ENCODE results near the gene CKS1B.

CKS1B gene

DNA sequence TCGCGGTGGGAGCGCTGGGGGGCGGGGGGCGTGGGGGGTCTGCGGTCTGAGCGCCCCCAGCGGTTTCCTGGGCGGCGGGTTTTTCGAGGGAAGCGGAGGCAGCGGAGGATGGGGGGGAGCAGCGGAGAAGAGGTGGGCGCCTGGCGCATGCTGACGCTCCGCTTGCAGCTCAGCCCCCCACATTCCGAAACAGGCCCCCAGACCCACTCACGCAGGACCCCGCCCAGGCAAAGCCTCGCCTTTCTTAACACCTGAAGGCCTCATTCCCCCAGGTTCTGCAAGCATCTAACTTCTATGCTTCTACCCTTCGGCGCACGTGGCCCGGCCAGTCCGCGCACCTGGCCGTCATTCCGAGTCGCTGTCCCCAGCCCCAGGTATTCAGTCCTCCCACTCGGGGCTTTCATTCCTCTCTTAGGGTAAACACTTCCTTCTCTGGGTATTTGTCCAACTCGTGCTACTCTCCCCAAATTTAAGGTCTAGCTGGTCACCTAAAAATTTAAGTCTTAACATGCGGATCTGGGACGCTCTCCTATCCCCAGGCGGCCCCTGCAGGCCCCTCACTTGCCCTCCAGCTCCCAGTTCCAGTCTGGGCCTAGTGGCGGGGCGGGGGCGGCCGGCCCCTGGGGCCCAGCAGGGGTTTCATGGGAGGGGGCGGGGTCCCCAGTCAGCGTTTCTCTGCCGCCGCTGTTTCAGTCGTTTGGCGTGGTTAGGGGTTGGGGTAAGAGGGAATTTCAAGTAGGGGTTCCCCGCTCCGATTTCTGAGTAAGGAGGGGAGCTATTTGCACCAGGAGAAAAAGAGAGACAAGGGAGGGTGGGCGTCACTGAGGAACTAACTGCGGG, 25.3 kb downstream of the CKS1B start:
- peak overlapping the region; percentile 61 for H3K4me3 ChIP-seq (replicated peaks; ENCODE audit: low read depth, low read length)
- TF ChIP-seq, protein P1, sequence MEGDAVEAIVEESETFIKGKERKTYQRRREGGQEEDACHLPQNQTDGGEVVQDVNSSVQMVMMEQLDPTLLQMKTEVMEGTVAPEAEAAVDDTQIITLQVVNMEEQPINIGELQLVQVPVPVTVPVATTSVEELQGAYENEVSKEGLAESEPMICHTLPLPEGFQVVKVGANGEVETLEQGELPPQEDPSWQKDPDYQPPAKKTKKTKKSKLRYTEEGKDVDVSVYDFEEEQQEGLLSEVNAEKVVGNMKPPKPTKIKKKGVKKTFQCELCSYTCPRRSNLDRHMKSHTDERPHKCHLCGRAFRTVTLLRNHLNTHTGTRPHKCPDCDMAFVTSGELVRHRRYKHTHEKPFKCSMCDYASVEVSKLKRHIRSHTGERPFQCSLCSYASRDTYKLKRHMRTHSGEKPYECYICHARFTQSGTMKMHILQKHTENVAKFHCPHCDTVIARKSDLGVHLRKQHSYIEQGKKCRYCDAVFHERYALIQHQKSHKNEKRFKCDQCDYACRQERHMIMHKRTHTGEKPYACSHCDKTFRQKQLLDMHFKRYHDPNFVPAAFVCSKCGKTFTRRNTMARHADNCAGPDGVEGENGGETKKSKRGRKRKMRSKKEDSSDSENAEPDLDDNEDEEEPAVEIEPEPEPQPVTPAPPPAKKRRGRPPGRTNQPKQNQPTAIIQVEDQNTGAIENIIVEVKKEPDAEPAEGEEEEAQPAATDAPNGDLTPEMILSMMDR (IDR thresholded peaks at IDR 0.05; ENCODE audit: low read depth, low read length, missing control alignments) = no peak
- no peak for DNase-seq (ENCODE audit: extremely low read depth, low read depth)

DNA sequence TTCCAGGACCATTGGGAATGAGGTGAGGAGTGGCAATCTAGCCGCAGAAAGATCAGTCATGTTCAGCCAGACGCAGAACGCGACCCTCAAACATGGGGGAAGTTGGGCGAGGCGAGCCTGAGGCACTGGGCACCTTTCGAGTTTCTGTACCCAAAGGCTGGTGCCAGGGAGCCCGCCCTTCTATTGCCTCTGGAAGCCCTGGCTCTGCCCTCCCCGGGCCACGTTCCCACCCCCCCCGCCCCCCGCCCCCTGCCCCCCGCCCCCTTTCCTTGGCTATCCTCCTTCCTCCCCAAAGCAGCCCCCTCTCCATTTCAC, 25.9 kb downstream of the CKS1B start:
- peak overlapping the region; percentile 61 for H3K4me3 ChIP-seq (replicated peaks; ENCODE audit: low read depth, low read length)
- DNase-seq (ENCODE audit: extremely low read depth, low read depth) = no peak
- TF ChIP-seq, protein P1 (IDR thresholded peaks at IDR 0.05; ENCODE audit: low read depth, low read length, missing control alignments) = no peak

DNA sequence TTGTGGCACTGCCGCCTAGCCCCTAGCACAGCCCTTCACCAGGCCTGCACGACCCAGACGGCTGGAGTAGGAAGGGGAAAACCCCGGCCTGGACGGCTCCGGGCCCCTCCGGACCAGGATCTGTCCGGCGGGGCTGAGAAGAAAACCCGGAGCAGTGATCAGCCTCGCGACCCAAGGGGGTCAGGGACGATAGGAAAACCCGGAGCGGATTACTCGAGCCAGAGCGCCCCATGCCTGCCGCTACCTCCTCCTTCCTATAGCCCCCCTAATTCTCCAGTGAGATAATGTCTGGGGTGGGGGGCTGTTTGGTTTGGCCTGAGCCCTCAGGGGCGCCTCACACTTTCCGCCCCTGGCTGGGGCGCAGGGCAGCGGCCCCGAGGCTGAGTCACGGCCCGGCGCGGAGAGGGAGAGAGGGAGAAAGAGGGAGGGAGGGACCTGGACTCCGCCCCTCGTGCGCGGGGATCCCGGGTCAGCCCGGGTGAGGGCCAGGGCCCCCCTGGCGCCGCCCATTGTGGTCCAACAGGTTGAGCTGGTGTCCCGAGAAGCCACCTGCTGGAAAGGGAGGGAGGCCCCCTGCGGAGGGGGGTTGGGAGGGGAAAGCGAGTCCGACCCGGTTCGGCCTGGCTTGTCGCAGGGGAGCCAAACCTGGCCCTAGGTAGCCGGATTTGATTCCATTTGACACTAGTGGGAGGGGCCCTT, 26.4 kb downstream of the CKS1B start:
- DNase-seq (ENCODE audit: extremely low read depth, low read depth) = peak; percentile 53
- TF ChIP-seq, protein P1 (IDR thresholded peaks at IDR 0.05; ENCODE audit: low read depth, low read length, missing control alignments) = no peak
- peak overlapping the region; percentile 61 for H3K4me3 ChIP-seq (replicated peaks; ENCODE audit: low read depth, low read length)

DNA sequence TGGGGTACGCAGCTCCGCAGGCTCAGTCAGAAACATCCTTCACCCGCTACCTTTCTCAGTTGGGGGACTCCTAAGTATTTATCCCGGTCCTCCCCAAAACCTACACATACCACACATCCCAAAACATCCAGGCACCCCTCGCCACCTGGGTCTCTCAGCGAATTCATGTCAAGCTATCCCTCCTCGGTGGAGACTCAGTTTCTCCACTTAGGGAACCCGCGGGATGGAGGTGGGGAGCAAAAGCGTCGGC, 26.9 kb downstream of the CKS1B start:
- TF ChIP-seq, protein P1 (IDR thresholded peaks at IDR 0.05; ENCODE audit: low read depth, low read length, missing control alignments) = no peak
- no peak for DNase-seq (ENCODE audit: extremely low read depth, low read depth)
- peak overlapping the region; percentile 61 for H3K4me3 ChIP-seq (replicated peaks; ENCODE audit: low read depth, low read length)

DNA sequence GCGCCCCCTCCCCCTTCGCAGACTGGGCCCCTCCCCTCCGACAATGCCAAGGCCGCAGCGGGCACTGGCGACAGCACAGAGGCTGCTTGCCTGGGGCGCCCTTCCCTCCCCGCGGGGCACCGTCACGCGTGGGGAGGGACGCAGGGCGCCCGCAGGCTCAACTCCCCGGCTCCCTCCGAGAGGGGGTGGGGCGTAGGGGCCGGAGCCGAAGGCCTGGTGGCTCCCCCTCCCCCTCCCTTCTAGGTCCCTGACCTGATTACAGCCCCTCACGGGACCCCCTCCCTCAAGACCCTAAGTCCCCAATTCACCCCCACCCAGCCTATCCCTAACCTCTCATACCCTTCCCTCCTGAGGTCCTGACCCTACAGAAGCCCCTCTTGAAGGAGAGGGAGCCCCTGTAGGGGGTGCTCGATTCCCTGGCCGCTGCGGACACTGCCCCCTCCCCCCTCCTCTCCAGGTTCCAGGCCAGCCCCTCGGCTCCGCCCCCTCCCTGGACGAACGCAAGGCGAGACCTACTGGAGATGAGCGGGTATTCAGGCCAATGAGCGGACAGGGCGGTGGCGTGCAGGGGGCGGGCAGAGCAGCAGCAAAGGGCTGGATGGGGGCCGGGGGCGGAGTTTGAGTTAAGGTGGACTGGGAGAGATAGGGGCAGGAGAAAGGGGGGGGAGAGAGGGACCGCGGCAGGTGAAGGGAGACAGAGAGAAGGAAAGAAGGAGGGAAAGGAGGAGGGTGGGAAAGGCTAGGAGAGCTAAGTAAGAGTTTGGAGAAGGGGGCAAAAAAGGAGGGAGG, 27.4 kb downstream of the CKS1B start:
- TF ChIP-seq, protein P1 (IDR thresholded peaks at IDR 0.05; ENCODE audit: low read depth, low read length, missing control alignments) = peak; percentile 61
- peak; percentile 94 for DNase-seq (ENCODE audit: extremely low read depth, low read depth)
- peak overlapping the region; percentile 61 for H3K4me3 ChIP-seq (replicated peaks; ENCODE audit: low read depth, low read length)

DNA sequence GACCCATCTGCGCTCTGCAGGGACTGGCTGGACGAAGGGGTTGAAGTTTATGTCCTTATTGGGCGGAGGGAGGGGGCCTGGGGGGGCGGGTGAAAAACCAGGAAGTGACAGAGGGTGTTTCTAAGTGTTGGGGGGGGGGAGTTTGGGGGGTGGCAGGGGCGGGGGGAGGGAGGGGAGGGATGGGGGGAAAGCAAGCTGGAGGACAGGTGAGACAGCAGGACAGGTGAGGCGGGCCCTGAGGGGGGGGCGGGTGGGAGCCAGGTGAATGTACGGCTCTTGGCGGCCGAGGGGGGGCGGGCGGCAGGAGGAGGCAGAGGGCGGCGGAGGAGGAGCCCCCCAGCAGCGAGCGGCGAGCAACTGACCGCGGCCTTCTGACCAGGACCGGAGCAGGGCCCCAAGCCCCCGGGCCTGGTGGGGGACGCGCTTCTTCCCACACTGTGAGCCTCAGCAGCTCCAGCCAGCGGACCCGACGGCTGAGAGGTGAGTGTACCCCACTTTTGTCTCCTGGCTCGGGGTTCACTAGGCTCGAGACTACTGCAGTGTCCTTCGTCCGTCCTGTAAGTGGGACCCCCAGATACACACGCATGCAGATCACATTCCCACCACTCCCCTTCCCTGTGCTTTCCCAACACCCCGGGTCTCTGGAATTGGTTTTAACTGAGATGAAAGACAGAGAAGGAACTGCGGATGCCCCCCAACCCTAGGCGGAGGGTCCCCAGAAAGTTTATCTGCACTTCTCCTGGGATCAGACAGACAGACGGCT, 28.2 kb downstream of the CKS1B start, which contains the start of gene ZBTB7B:
ZBTB7B (plus strand) TSS at position 339 of the 763 bp plus-strand sequence. CDS start 11,859 bp downstream, outside the sequence.
- peak within 1 kb of the TSS; percentile 93 for H3K4me3 ChIP-seq (replicated peaks; ENCODE audit: low read depth, low read length)
- TF ChIP-seq, protein P1 (IDR thresholded peaks at IDR 0.05; ENCODE audit: low read depth, low read length, missing control alignments) = no peak
- DNase-seq (ENCODE audit: extremely low read depth, low read depth) = no peak

Measured in HFF-Myc (cell line).